ENCODE data around the gene FAM53B.

DNA sequence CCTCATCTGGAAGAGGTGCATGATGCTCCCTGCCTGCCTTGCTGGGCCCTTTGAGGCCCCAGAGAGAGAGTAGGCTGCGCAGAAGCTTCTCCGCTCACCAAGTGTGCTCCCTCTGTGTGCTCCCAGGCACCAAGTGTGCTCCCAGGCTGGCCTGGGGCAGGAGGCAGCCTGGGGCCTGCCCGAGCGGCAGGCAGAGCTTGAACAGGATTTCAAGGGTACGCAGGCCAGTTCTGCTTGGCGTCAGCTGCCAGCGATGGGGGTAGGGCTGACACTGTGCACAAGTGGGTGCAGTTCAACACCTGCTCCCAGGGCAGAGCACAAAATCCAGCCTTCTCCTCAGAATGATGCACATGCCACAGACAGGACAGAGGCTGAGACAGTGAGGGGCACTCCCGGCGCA lies 119.7 kb downstream of the FAM53B start:
- TF ChIP-seq POLR2A (IDR thresholded peaks at IDR 0.05) (no peak), POLR2AphosphoS5 (IDR thresholded peaks at IDR 0.05) (no peak), EP300 (IDR thresholded peaks at IDR 0.05) (no peak)
- TF ChIP-seq, protein P1, sequence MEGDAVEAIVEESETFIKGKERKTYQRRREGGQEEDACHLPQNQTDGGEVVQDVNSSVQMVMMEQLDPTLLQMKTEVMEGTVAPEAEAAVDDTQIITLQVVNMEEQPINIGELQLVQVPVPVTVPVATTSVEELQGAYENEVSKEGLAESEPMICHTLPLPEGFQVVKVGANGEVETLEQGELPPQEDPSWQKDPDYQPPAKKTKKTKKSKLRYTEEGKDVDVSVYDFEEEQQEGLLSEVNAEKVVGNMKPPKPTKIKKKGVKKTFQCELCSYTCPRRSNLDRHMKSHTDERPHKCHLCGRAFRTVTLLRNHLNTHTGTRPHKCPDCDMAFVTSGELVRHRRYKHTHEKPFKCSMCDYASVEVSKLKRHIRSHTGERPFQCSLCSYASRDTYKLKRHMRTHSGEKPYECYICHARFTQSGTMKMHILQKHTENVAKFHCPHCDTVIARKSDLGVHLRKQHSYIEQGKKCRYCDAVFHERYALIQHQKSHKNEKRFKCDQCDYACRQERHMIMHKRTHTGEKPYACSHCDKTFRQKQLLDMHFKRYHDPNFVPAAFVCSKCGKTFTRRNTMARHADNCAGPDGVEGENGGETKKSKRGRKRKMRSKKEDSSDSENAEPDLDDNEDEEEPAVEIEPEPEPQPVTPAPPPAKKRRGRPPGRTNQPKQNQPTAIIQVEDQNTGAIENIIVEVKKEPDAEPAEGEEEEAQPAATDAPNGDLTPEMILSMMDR (IDR thresholded peaks at IDR 0.05), result no peak
